Esophagus muscularis mucosa (tissue), 3 donors: Measurements from ENCODE around the gene RNU1-3.
"Not testable (repeated sequence)": the region's sequence is repeated elsewhere in the genome, so short reads cannot be mapped to it uniquely, and the experiment has no call there.

Source experiments
- POLR2A ChIP-seq: fragments of 450-650 bp; IDR thresholded peaks from one replicate; pipeline ENCODE4 v1.6.1; 2017; ENCODE audit warnings: antibody characterized with exemption, moderate library complexity, mild to moderate bottlenecking, low read depth
- TF ChIP-seq, protein P1 (sequence below), 3 experiments: fragments of 200-600 bp in 2 of 3; fragments of 450-650 bp in 1 of 3; sonication (generic) in 2 of 3; IDR thresholded peaks; one replicate each; pipeline ENCODE4 v1.5.1; 2017 to 2019; ENCODE audit warnings: antibody characterized with exemption in 3 of 3, mild to moderate bottlenecking in 2 of 3, moderate library complexity in 1 of 3

DNA sequence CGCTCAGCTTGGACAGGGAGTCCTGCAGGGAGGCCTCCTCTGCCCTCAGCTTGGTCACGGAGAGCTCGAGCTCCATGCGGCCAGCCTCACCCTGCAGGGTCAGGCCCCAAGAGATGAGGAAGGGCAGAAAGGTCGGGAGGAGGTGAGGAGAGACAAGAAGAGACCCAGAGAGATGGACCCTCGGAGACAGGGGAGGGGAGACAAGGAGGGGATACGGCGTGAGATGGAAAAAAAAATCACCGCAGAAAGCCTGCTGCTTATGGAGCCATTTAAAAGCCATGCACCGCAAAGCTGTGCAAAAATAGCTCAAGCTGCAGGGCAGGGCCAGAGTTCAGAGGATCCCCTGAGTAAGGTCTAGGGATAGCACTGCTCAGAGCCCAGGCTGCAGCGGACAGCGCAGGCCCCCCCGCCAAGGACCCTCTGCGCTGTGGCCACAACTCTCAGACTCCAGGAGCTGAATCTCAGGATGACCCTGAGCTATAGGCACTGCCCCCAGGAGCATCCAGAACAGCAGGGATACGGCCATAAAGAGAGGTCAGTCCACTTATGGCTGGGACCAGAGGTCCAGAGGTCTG, 40.3 kb downstream of the RNU1-3 start:
- not testable (repeated sequence) for TF ChIP-seq POLR2A
- TF ChIP-seq, protein P1, sequence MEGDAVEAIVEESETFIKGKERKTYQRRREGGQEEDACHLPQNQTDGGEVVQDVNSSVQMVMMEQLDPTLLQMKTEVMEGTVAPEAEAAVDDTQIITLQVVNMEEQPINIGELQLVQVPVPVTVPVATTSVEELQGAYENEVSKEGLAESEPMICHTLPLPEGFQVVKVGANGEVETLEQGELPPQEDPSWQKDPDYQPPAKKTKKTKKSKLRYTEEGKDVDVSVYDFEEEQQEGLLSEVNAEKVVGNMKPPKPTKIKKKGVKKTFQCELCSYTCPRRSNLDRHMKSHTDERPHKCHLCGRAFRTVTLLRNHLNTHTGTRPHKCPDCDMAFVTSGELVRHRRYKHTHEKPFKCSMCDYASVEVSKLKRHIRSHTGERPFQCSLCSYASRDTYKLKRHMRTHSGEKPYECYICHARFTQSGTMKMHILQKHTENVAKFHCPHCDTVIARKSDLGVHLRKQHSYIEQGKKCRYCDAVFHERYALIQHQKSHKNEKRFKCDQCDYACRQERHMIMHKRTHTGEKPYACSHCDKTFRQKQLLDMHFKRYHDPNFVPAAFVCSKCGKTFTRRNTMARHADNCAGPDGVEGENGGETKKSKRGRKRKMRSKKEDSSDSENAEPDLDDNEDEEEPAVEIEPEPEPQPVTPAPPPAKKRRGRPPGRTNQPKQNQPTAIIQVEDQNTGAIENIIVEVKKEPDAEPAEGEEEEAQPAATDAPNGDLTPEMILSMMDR (IDR thresholded peaks at IDR 0.05) = not testable (repeated sequence)
